ENCODE results near the gene DDX31. TPM values are rescaled to one million over a fixed set of nuclear protein-coding genes. Genes with fewer than 3 reads are reported as not detected.

The DDX31 gene
- total RNA-seq, 1 donor from 2014 or later = 15.1 TPM

DNA sequence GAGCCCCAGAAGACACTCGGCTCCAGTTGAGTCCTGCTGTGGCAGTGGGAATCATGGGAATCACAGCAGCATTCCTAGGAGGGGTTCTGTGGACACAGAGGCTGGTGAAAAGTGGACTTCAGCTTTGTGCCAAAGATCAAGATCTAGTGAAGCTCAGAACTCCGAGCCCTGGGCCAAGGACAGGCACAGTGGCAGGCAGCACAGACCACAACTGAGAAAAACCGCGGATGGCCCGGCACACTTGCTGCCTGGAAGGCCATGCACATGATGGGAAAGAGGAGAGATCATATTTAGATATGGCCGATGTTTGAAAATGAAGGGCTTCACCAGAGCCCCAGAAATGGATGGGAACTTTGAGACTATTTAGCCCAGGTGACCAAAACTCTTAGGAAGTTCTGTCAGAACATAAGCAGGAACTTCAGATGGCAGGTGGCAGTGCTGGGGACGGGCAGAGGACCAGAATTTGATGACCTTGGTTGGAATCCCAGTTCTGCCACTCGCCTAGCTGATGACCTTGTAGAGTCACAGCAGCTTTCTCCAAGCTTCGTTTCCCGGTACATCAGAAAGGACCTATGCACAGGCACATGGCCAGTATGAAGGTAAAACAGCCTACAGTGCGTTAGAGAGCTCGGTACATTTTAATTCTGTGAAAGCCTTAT lies 69.3 kb downstream of the DDX31 start:
- TF ChIP-seq, protein P1, sequence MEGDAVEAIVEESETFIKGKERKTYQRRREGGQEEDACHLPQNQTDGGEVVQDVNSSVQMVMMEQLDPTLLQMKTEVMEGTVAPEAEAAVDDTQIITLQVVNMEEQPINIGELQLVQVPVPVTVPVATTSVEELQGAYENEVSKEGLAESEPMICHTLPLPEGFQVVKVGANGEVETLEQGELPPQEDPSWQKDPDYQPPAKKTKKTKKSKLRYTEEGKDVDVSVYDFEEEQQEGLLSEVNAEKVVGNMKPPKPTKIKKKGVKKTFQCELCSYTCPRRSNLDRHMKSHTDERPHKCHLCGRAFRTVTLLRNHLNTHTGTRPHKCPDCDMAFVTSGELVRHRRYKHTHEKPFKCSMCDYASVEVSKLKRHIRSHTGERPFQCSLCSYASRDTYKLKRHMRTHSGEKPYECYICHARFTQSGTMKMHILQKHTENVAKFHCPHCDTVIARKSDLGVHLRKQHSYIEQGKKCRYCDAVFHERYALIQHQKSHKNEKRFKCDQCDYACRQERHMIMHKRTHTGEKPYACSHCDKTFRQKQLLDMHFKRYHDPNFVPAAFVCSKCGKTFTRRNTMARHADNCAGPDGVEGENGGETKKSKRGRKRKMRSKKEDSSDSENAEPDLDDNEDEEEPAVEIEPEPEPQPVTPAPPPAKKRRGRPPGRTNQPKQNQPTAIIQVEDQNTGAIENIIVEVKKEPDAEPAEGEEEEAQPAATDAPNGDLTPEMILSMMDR (IDR thresholded peaks at IDR 0.05; ENCODE audit: insufficient read depth, low read length, poor library complexity, severe bottlenecking) = no peak
- no peaks in the 10 kb centered on the region for H3K27me3 ChIP-seq (ENCODE audit: control insufficient read depth, insufficient read depth, low read length)
- peaks cover 1% of the 10 kb centered on the region for H3K36me3 ChIP-seq (ENCODE audit: control insufficient read depth, insufficient read depth, low read length)
- H3K4me3 ChIP-seq (ENCODE audit: low read depth, low read length) = no peak overlapping the region
- no peak for DNase-seq (ENCODE audit: low read depth)

DNA sequence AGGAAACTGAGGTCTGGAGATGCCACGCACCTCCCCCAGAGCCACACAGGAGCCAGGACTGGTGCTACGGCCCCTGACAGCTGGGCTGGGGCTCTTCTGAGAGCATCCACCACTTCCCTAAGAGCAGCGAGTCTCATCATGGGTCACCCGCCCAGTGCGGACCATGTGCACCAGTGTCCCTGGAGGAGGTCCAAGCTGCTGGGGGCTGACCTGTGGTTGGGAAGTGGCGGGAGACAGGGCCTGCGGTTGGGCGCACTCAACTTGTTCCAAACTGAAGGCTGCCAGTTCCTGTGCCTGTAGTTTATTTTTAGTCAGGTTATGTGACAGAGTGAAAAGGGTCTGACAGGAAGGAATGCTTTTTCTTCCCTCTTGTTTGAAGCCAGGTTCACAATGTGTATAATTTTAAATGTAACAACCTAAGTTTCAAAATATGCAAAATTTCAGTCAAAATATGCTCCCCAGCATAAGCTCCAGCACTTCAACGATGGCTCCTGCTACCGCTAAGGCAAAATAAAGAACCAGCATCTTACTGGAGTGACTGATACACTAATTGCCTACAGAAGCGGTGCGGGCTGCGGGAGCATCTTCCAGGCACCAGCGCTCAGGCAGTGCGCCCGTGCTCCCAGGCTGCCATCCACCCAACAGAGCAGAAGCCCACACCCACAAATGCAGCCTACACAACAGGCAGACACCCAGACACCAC lies 72.6 kb downstream of the DDX31 start:
- DNase-seq (ENCODE audit: low read depth) = no peak
- Histone ChIP-seq H3K27me3 (ENCODE audit: control insufficient read depth, insufficient read depth, low read length) (no peaks in the 10 kb centered on the region), H3K36me3 (ENCODE audit: control insufficient read depth, insufficient read depth, low read length) (no peaks in the 10 kb centered on the region), H3K4me3 (ENCODE audit: low read depth, low read length) (no peak overlapping the region)
- TF ChIP-seq, protein P1 (IDR thresholded peaks at IDR 0.05; ENCODE audit: insufficient read depth, low read length, poor library complexity, severe bottlenecking) = no peak

DNA sequence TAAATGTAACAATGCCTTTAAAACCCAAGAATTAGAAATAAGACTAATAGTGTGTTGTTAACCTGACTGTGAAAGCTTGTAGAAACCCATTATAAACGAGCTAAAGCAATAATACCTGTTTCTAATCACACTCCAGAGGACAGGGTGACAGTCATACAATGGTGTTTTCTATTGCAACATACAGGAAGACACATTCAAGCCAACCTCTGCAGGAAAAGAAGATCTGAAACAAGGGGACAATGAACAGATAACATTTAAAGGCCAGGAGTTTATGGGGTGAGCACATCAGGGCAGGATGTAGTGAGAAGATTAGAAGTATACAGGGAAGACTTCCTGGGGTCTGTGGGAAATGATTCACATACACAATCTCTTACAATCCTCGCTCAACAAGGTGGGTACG lies 73.6 kb downstream of the DDX31 start:
- no peak for DNase-seq (ENCODE audit: low read depth)
- Histone ChIP-seq H3K36me3 (ENCODE audit: control insufficient read depth, insufficient read depth, low read length) (no peaks in the 10 kb centered on the region), H3K27me3 (ENCODE audit: control insufficient read depth, insufficient read depth, low read length) (peaks cover 6% of the 10 kb centered on the region), H3K4me3 (ENCODE audit: low read depth, low read length) (no peak overlapping the region)
- TF ChIP-seq, protein P1 (IDR thresholded peaks at IDR 0.05; ENCODE audit: insufficient read depth, low read length, poor library complexity, severe bottlenecking) = no peak

DNA sequence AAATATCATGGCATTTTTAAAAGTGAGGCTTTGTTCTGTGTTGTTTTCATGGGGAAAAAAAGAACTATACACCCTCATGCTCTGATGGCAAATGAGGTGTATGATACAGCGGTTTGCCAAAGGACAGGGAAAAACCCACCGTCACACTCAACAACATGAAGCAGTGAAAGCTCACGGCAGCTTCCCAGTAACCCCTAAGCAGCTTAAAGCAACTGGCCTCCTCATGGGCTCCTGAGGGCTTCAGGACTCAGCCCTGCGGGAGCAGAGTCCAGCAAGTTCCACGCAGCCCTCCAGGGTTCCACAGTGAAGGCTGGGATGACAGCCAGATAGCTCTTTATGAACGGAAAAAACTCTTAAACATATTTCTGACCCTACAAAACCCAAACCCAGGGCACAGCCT lies 74.5 kb downstream of the DDX31 start:
- TF ChIP-seq, protein P1 (IDR thresholded peaks at IDR 0.05; ENCODE audit: insufficient read depth, low read length, poor library complexity, severe bottlenecking) = no peak
- H3K4me3 ChIP-seq (ENCODE audit: low read depth, low read length) = no peak overlapping the region
- H3K27me3 ChIP-seq (ENCODE audit: control insufficient read depth, insufficient read depth, low read length) = peaks cover 14% of the 10 kb centered on the region
- no peaks in the 10 kb centered on the region for H3K36me3 ChIP-seq (ENCODE audit: control insufficient read depth, insufficient read depth, low read length)
- DNase-seq (ENCODE audit: low read depth) = no peak

DNA sequence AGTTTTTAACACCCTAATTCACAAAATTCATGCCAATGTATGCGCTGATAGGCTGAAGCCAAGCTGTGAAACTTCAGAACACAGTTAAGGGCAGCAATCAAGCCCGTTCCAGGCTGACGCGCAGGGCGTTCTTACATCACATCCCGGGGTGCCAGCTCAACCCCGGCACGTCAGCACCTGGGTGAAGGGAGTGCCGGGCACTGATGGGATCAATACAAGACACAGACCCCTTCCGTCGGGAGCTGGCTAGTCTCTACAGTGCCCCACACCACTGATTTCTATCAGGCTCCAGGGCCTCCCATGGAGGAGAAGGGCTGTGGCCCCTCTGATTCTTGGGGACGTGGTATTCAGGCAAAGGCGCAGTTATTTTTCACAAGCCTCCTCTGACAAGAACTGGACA lies 75.4 kb downstream of the DDX31 start:
- no peaks in the 10 kb centered on the region for H3K36me3 ChIP-seq (ENCODE audit: control insufficient read depth, insufficient read depth, low read length)
- DNase-seq (ENCODE audit: low read depth) = no peak

More for the DNA sequence above, 75.4 kb downstream of the DDX31 start:
- TF ChIP-seq, protein P1 (IDR thresholded peaks at IDR 0.05; ENCODE audit: insufficient read depth, low read length, poor library complexity, severe bottlenecking) = no peak
- H3K27me3 ChIP-seq (ENCODE audit: control insufficient read depth, insufficient read depth, low read length) = peaks cover 23% of the 10 kb centered on the region
- no peak overlapping the region for H3K4me3 ChIP-seq (ENCODE audit: low read depth, low read length)

All from kidney epithelial cell (primary cell).